Measurements from ENCODE around the gene AHCYL1. TPM values are rescaled to one million over a fixed set of nuclear protein-coding genes. Genes with fewer than 3 reads are reported as not detected.

Gene AHCYL1
- total RNA-seq, 4 donors from 2014 or later, result 90.3 to 200 (median 118) TPM

- Histone ChIP-seq H3K27me3 (no peaks in the 10 kb centered on the region), H3K9me3 (no peaks in the 10 kb centered on the region), H3K4me3 (replicated peaks in 1 of 3) (no peak overlapping the region), H3K4me1 (peaks cover 49 to 65% of the 10 kb centered on the region in 2 donors), H3K27ac (peak overlapping the region in 2 of 3 donors; percentile 69 to 84), H3K36me3 (no peaks in the 10 kb centered on the region)
- no peak for DNase-seq
- 100% methylated on average over 1 of the region's 1 CpG for WGBS, 2 donors
- TF ChIP-seq POLR2A (IDR thresholded peaks at IDR 0.05), result no peak
- intact Hi-C loops (cut with DNase I), result no loop called here
Observed at GRCh38 chr1:110002695-110003094, 18.1 kb downstream of the AHCYL1 start.

- H3K4me1 ChIP-seq, result peaks cover 50 to 61% of the 10 kb centered on the region in 2 donors
- 13 to 22% methylated on average over 8 of the region's 8 CpGs for WGBS, 2 donors
- intact Hi-C loops (cut with DNase I), result no loop called here
- peak overlapping the region; percentile 3 to 20 (median 7) for H3K4me3 ChIP-seq (replicated peaks in 1 of 3)
- H3K9me3 ChIP-seq, result no peaks in the 10 kb centered on the region
- peaks cover 0 to under 1% of the 10 kb centered on the region in 2 donors for H3K36me3 ChIP-seq
- TF ChIP-seq POLR2A (IDR thresholded peaks at IDR 0.05) (no peak), CTCF (IDR thresholded peaks at IDR 0.05) (no peak)
- peak; percentile 81 to 84 for DNase-seq
- peak overlapping the region; percentile 47 to 84 (median 69) for H3K27ac ChIP-seq
- H3K27me3 ChIP-seq, result no peaks in the 10 kb centered on the region
Observed at GRCh38 chr1:110003747-110004428, 19.3 kb downstream of the AHCYL1 start.

GRCh38 chr1:110004583-110004982 lies 20.0 kb downstream of the AHCYL1 start:
- Histone ChIP-seq H3K27me3 (no peaks in the 10 kb centered on the region), H3K9me3 (no peaks in the 10 kb centered on the region), H3K4me3 (replicated peaks in 1 of 3) (peak overlapping the region; percentile 3 to 20 (median 7)), H3K27ac (peak overlapping the region; percentile 47 to 84 (median 69)), H3K4me1 (peaks cover 50 to 59% of the 10 kb centered on the region in 2 donors), H3K36me3 (peaks cover 6 to 7% of the 10 kb centered on the region in 2 donors)
- WGBS, 2 donors, result 40 to 47% methylated on average over 1 of the region's 1 CpG
- DNase-seq, result no peak
- intact Hi-C loops (cut with DNase I), result no loop called here
- TF ChIP-seq CTCF (IDR thresholded peaks at IDR 0.05) (no peak), POLR2A (IDR thresholded peaks at IDR 0.05) (no peak)

GRCh38 chr1:110005971-110006370 lies 21.4 kb downstream of the AHCYL1 start:
- no peaks in the 10 kb centered on the region for H3K9me3 ChIP-seq
- H3K4me3 ChIP-seq (replicated peaks in 1 of 3), result peak overlapping the region in 1 of 3 donors; percentile 4
- H3K27ac ChIP-seq, result peak overlapping the region in 2 of 3 donors; percentile 26 to 84
- peaks cover 42 to 51% of the 10 kb centered on the region in 2 donors for H3K4me1 ChIP-seq
- H3K36me3 ChIP-seq, result peaks cover 14 to 17% of the 10 kb centered on the region in 2 donors
- H3K27me3 ChIP-seq, result no peaks in the 10 kb centered on the region
- no peak for TF ChIP-seq CTCF (IDR thresholded peaks at IDR 0.05)
- TF ChIP-seq POLR2A (IDR thresholded peaks at IDR 0.05), result no peak
- no peak for DNase-seq
- intact Hi-C loops (cut with DNase I), result no loop called here

- Histone ChIP-seq H3K36me3 (peaks cover 19 to 22% of the 10 kb centered on the region in 2 donors), H3K4me3 (replicated peaks in 1 of 3) (no peak overlapping the region), H3K27me3 (no peaks in the 10 kb centered on the region), H3K27ac (peak overlapping the region in 2 of 3 donors; percentile 26 to 84), H3K4me1 (peaks cover 42 to 51% of the 10 kb centered on the region in 2 donors), H3K9me3 (no peaks in the 10 kb centered on the region)
- intact Hi-C loops (cut with DNase I), result no loop called here
- WGBS, 2 donors, result 12 to 20% methylated on average over 1 of the region's 1 CpG
- TF ChIP-seq POLR2A (IDR thresholded peaks at IDR 0.05) (no peak), CTCF (IDR thresholded peaks at IDR 0.05) (no peak)
- no peak for DNase-seq
Observed at GRCh38 chr1:110006516-110006915, 22.0 kb downstream of the AHCYL1 start.

Data from thyroid gland (tissue), 4 donors.